A673 (cell line): ENCODE results near the gene TACC2. TPM values are rescaled to one million over a fixed set of nuclear protein-coding genes. Genes with fewer than 3 reads are reported as not detected.

ENCODE experiments used
- BruUV-seq: library from RNA; stranded (reverse); fragments of 400-500 nt; replicated peaks from 2 replicates; lab custom pipeline; 2021; lab: Mats Ljungman, UMichigan
- CTCF ChIA-PET: fragments of 300-600 bp; sonication (Branson Sonifier 250); formaldehyde crosslinking; loops from one replicate; lab custom pipeline; 2022; ENCODE audit warnings: antibody characterized with exemption; lab: Charles Lee
- POLR2A ChIA-PET: fragments of 300-600 bp; sonication (Branson Sonifier 250); formaldehyde crosslinking; loops from one replicate; lab custom pipeline; 2022; ENCODE audit warnings: antibody characterized with exemption; ENCODE audit not compliant: low non-redundant PET; lab: Charles Lee
- DNase-seq: peaks from one replicate; pipeline ENCODE4 v3.0.0-alpha.2; 2015; ENCODE audit warnings: low spot score
- H3K27ac ChIP-seq: fragments of 200-600 bp; sonication (generic); 2 replicates; pipeline ENCODE4 v1.5.1; 2016; ENCODE audit warnings: mixed run types, low read depth, mild to moderate bottlenecking, mixed read lengths, antibody characterized with exemption, low read length; ENCODE audit not compliant: poor library complexity, severe bottlenecking
- H3K27me3 ChIP-seq: fragments of 200-600 bp; sonication (generic); replicated peaks from 2 replicates; pipeline ENCODE4 v1.6.1; 2017; ENCODE audit warnings: mixed run types, low read depth, mild to moderate bottlenecking, mixed read lengths, antibody characterized with exemption, low read length; ENCODE audit not compliant: insufficient read depth, poor library complexity
- H3K36me3 ChIP-seq: fragments of 200-600 bp; sonication (generic); 2 replicates; pipeline ENCODE4 v1.6.1; 2016; ENCODE audit warnings: mixed run types, mild to moderate bottlenecking, mixed read lengths, antibody characterized with exemption, low read length; ENCODE audit not compliant: insufficient read depth, poor library complexity, severe bottlenecking
- H3K4me1 ChIP-seq: fragments of 200-600 bp; sonication (generic); 2 replicates; pipeline ENCODE4 v1.6.1; 2017; ENCODE audit warnings: mixed run types, mild to moderate bottlenecking, mixed read lengths, antibody characterized with exemption, low read length; ENCODE audit not compliant: insufficient read depth, poor library complexity, severe bottlenecking
- H3K4me3 ChIP-seq: fragments of 200-600 bp; sonication (generic); 2 replicates; pipeline ENCODE4 v1.5.1; 2016; ENCODE audit warnings: low read depth, mixed run types, mild to moderate bottlenecking, mixed read lengths, low read length; ENCODE audit not compliant: poor library complexity, severe bottlenecking
- H3K9me3 ChIP-seq: fragments of 200-600 bp; sonication (generic); 2 replicates; pipeline ENCODE4 v1.6.1; 2016; ENCODE audit warnings: mixed run types, low read depth, mild to moderate bottlenecking, mixed read lengths, antibody characterized with exemption, low read length; ENCODE audit not compliant: poor library complexity, severe bottlenecking
- CTCF ChIP-seq: fragments of 300-800, 200-600 bp; sonication (generic); conservative IDR thresholded peaks from 2 replicates; pipeline ENCODE4 v1.5.1; 2017; ENCODE audit warnings: low read depth, mild to moderate bottlenecking, antibody characterized with exemption, low read length, moderate library complexity, mixed read lengths
- EZH2 ChIP-seq: fragments of 200-600 bp; sonication (generic); IDR thresholded peaks from 2 replicates; pipeline ENCODE4 v1.6.1; 2017; ENCODE audit warnings: borderline replicate concordance, low read depth, mild to moderate bottlenecking, mixed read lengths, antibody characterized with exemption, low read length; ENCODE audit not compliant: poor library complexity, severe bottlenecking
- intact Hi-C: fragments of 100-400 bp; cut with micrococcal nuclease; formaldehyde crosslinking; loops from one replicate; pipeline ENCODE4 v1.10.0; 2022; ENCODE audit not compliant: unreplicated experiment
- total RNA-seq: library from RNA; stranded (reverse); gene quantifications from 2 replicates; pipeline ENCODE4 v1.2.3, GENCODE V29; 2021

TACC2 gene
- total RNA-seq, 1 experiment from 2014 or later, result 0.62 TPM

- no peak overlapping the region for H3K27ac ChIP-seq
- intact Hi-C loops, result no loop called here
- H3K27me3 ChIP-seq, result peaks cover 4% of the 10 kb centered on the region
- no peak for TF ChIP-seq EZH2
- TF ChIP-seq CTCF, result no peak
- no peaks in the 10 kb centered on the region for H3K4me1 ChIP-seq
- ChIA-PET CTCF (no interaction called here), POLR2A (no interaction called here)
- no TSS peak for BruUV-seq
- no peak for DNase-seq
- H3K36me3 ChIP-seq, result no peaks in the 10 kb centered on the region
- H3K9me3 ChIP-seq, result no peaks in the 10 kb centered on the region
- no peak overlapping the region for H3K4me3 ChIP-seq
These were observed 265.9 kb downstream of the TACC2 start for GRCh38 chr10:122254831-122255230.

- POLR2A ChIA-PET, result no interaction called here
- no peak overlapping the region for H3K27ac ChIP-seq
These were observed 266.7 kb downstream of the TACC2 start for GRCh38 chr10:122255509-122256301.

GRCh38 chr10:122257041-122257440 lies 268.1 kb downstream of the TACC2 start:
- no peak for TF ChIP-seq CTCF
- no peak for TF ChIP-seq EZH2
- peaks cover 4% of the 10 kb centered on the region for H3K27me3 ChIP-seq
- no peak overlapping the region for H3K4me3 ChIP-seq
- no TSS peak for BruUV-seq
- CTCF ChIA-PET, result no interaction called here
- H3K36me3 ChIP-seq, result no peaks in the 10 kb centered on the region
- no peak for DNase-seq
- no peaks in the 10 kb centered on the region for H3K4me1 ChIP-seq
- peaks cover 8% of the 10 kb centered on the region for H3K9me3 ChIP-seq
- POLR2A ChIA-PET, result no interaction called here
- H3K27ac ChIP-seq, result no peak overlapping the region
- intact Hi-C loops, result no loop called here

More at GRCh38 chr10:122255509-122256301, 266.7 kb downstream of the TACC2 start:
- no peak for TF ChIP-seq CTCF
- no TSS peak for BruUV-seq
- no peak overlapping the region for H3K4me3 ChIP-seq
- intact Hi-C loops, result no loop called here
- no peaks in the 10 kb centered on the region for H3K36me3 ChIP-seq
- DNase-seq, result no peak
- H3K9me3 ChIP-seq, result no peaks in the 10 kb centered on the region
- no peaks in the 10 kb centered on the region for H3K4me1 ChIP-seq
- CTCF ChIA-PET, result no interaction called here
- peaks cover 4% of the 10 kb centered on the region for H3K27me3 ChIP-seq
